Activated CD8-positive, alpha-beta T cell treated with anti-CD3 and anti-CD28 coated beads for 36 hours (primary cell): ENCODE measurements around the gene ZZZ3. TPM values are rescaled to one million over a fixed set of nuclear protein-coding genes. Genes with fewer than 3 reads are reported as not detected.
"Not testable (repeated sequence)": the region's sequence is repeated elsewhere in the genome, so short reads cannot be mapped to it uniquely, and the experiment has no call there.

Experiments
- ATAC-seq: fragments of 200-7000 bp; cut with Tn5 transposase; one replicate; pipeline ENCODE4 v1.10.0; 2021; ENCODE audit warnings: mild to moderate bottlenecking, moderate library complexity
- CTCF ChIA-PET: fragments of 350-600 bp; sonication (Branson Sonifier 250); formaldehyde crosslinking; loops from one replicate; lab custom pipeline; 2021; ENCODE audit warnings: antibody characterized with exemption; lab: Charles Lee
- POLR2A ChIA-PET: fragments of 350-600 bp; sonication (Branson Sonifier 250); formaldehyde crosslinking; loops from one replicate; lab custom pipeline; 2021; ENCODE audit warnings: antibody characterized with exemption; lab: Charles Lee
- DNase-seq: peaks from one replicate; pipeline ENCODE4 v3.0.0-alpha.2; 2020
- H3K27ac Mint-ChIP-seq: one replicate; pipeline ENCODE4 v1.8.0; 2021; ENCODE audit warnings: mild to moderate bottlenecking, mixed read lengths
- H3K27me3 Mint-ChIP-seq: one replicate; pipeline ENCODE4 v1.8.0; 2021; ENCODE audit warnings: mixed read lengths
- H3K36me3 Mint-ChIP-seq: one replicate; pipeline ENCODE4 v1.8.0; 2021; ENCODE audit warnings: low read depth, mixed read lengths
- H3K4me1 Mint-ChIP-seq: one replicate; pipeline ENCODE4 v1.8.0; 2021; ENCODE audit warnings: low read depth, mixed read lengths
- H3K4me3 Mint-ChIP-seq: one replicate; pipeline ENCODE4 v1.8.0; 2021; ENCODE audit warnings: mild to moderate bottlenecking, moderate library complexity, mixed read lengths
- H3K9me3 Mint-ChIP-seq: one replicate; pipeline ENCODE4 v1.8.0; 2021; ENCODE audit warnings: mixed read lengths
- intact Hi-C: fragments of 100-400 bp; cut with micrococcal nuclease; formaldehyde crosslinking; loops from one replicate; pipeline ENCODE4 v1.10.0; 2022
- total RNA-seq, 2 experiments: library from RNA; stranded (reverse); gene quantifications; one replicate each; pipeline ENCODE4 v1.2.3, GENCODE V29; 2021
- TF ChIP-seq, protein P1 (sequence below): fragments of 200-600 bp; IDR thresholded peaks from one replicate; pipeline ENCODE4 v1.8.0; 2022; ENCODE audit warnings: antibody characterized with exemption, mild to moderate bottlenecking

Gene ZZZ3
- total RNA-seq, 2 experiments from 2014 or later = 37.7 to 39.5 TPM

DNA sequence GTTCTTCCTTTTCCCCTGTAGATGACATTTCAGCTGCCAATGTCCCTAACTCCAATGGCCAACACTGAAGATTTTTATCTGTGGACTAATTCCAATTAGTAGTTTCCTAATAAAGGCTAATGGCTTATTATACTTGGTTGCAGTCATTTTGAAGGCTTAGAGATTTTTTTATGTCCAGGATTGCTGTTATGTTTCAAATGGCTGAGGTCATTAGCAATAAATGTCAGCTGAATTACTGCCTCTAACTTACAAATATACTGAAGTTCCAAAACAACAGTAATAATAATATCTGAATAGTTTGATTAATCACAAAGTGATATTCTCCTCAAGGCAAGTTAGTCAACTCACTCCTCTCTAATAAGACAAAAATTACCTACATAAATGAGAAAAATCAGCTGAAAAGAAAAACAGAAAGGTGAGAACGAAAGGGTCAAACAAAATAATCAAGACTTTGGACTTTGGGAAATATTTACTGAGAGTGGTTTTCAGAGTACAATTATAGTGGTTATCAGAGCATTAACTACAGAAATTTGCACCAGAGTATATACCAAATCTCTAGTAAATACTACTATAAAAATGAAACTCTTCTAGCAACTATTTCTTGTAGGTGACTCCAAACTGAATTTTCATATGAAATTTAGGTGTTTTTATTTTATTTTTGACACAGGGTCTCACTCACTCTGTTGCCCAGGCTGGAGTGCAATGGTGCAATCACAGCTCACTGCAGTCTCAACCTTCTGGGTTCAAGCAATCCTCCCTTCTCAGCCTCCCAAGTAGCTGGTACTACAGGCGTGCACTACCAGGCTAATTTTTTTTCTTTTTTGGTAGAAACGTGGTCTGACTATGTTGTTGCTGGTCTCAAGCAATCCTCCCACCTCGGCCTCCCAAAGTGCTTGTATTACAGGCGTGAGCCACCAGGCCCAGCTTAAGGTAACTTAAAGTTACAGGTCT lies 3.5 kb downstream of the ZZZ3 start:
- ATAC-seq = no peak
- ChIA-PET CTCF (interaction anchor here (0.8 to 1.1 kb wide), 3 partner anchors 9 to 300 kb away, joined by 3 read pairs; partner anchors contain the start of gene FUBP1), POLR2A (interaction anchor here (1.4 kb wide), 1 partner anchor 10 kb away, joined by 4 read pairs; no protein-coding TSS in a partner anchor)
- TF ChIP-seq, protein P1, sequence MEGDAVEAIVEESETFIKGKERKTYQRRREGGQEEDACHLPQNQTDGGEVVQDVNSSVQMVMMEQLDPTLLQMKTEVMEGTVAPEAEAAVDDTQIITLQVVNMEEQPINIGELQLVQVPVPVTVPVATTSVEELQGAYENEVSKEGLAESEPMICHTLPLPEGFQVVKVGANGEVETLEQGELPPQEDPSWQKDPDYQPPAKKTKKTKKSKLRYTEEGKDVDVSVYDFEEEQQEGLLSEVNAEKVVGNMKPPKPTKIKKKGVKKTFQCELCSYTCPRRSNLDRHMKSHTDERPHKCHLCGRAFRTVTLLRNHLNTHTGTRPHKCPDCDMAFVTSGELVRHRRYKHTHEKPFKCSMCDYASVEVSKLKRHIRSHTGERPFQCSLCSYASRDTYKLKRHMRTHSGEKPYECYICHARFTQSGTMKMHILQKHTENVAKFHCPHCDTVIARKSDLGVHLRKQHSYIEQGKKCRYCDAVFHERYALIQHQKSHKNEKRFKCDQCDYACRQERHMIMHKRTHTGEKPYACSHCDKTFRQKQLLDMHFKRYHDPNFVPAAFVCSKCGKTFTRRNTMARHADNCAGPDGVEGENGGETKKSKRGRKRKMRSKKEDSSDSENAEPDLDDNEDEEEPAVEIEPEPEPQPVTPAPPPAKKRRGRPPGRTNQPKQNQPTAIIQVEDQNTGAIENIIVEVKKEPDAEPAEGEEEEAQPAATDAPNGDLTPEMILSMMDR = no peak
- H3K36me3 Mint-ChIP-seq = peaks cover 22% of the 10 kb centered on the region
- no peaks in the 10 kb centered on the region for H3K9me3 Mint-ChIP-seq
- H3K4me1 Mint-ChIP-seq = peaks cover 52% of the 10 kb centered on the region
- peak overlapping the region; percentile 49 for H3K27ac Mint-ChIP-seq
- no peaks in the 10 kb centered on the region for H3K27me3 Mint-ChIP-seq
- DNase-seq = no peak
- intact Hi-C loops = no loop called here
- no peak overlapping the region for H3K4me3 Mint-ChIP-seq

DNA sequence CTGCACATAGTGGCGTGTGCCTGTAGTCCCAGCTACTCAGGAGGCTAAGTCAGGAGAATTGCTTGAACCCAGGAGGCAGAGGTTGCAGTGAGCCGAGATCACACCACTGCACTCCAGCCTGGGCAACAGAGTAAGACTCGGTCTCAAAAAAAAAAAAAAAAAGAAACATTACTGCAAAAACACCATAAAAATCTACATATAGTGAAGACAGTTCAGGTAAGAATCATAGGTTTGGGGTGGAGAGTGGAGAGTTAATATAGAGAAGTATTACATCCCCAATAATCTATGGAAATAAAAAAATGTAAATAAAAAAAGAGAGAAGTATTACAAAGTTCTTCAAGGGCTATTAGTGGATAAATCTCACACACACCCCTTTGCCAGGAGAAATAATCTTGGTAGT lies 7.7 kb downstream of the ZZZ3 start:
- POLR2A ChIA-PET, intact Hi-C loops, DNase-seq, H3K9me3 Mint-ChIP-seq, H3K4me3 Mint-ChIP-seq, H3K27ac Mint-ChIP-seq, ATAC-seq, CTCF ChIA-PET, H3K27me3 Mint-ChIP-seq: not testable (repeated sequence)
- Mint-ChIP-seq H3K36me3 (peaks cover 10% of the 10 kb centered on the region), H3K4me1 (peaks cover 71% of the 10 kb centered on the region)

DNA sequence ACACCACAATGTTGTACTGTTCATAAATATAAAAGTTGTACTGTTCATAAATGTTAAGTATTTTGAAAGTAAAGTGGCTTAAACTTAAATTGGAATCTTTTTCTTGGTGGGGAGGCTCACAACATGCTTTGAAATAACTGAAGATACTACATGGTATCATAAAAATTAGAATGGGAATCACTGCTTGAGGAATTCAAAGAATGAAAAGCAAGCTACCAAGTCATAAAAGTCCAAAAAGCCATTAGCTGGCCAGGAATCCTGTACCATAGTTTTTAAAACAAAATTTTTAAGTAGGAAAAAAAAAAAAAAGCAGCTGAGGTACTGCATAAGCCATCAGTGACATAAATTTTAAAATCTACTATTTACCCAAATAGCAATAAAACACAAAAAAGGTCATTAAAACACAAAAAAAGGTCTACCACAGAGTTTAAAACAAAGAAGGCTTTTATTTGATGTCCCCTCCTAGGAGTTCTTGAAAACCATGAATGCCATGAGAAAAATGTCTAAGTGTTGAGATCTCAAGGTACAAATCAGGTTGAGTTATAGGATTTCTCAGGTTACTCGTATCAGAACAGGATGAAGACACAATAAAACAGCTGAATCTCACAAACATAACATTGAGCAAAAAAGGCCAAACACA lies 8.6 kb downstream of the ZZZ3 start:
- H3K9me3 Mint-ChIP-seq = no peaks in the 10 kb centered on the region
- no peaks in the 10 kb centered on the region for H3K27me3 Mint-ChIP-seq
- TF ChIP-seq, protein P1 = no peak
- no peak for DNase-seq
- H3K36me3 Mint-ChIP-seq = peaks cover 9% of the 10 kb centered on the region
- CTCF ChIA-PET = interaction anchor here (1.4 to 1.5 kb wide), 2 partner anchors 9 to 14 kb away, joined by 4 read pairs; no protein-coding TSS in a partner anchor
- no peak overlapping the region for H3K4me3 Mint-ChIP-seq
- peaks cover 75% of the 10 kb centered on the region for H3K4me1 Mint-ChIP-seq
- no peak for ATAC-seq
- POLR2A ChIA-PET = interaction anchor here (0.6 kb wide), 1 partner anchor 151 kb away, joined by 3 read pairs; no protein-coding TSS in a partner anchor
- H3K27ac Mint-ChIP-seq = no peak overlapping the region
- intact Hi-C loops = no loop called here

DNA sequence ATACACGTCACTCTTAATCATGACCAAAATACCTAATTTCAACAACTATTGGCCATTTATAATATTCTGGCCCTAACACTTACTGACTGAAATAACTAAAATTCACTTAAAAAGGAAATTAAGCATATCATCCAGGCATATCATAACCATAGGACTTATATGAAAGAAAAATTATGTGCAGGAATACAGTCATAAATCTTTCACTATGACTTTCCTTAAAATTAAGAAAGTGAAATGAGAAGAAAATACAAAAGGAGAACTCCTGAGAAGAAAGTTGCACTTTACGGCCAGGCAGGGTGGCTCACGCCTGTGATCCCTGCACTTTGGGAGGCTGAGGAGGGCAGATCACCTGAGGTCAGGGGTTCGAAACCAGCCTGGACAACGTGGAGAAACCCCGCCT lies 9.4 kb downstream of the ZZZ3 start:
- ATAC-seq (no peak), DNase-seq (no peak)
- Mint-ChIP-seq H3K4me1 (peaks cover 74% of the 10 kb centered on the region), H3K36me3 (peaks cover 5% of the 10 kb centered on the region), H3K27ac (no peak overlapping the region), H3K27me3 (no peaks in the 10 kb centered on the region), H3K9me3 (no peaks in the 10 kb centered on the region), H3K4me3 (no peak overlapping the region)
- POLR2A ChIA-PET = interaction anchor here (0.6 to 1.3 kb wide), 2 partner anchors 9 to 152 kb away, joined by 3 to 5 read pairs; partner anchors contain the start of gene ZZZ3
- intact Hi-C loops = no loop called here
- CTCF ChIA-PET = interaction anchor here (1.4 to 1.5 kb wide), 2 partner anchors 10 to 13 kb away, joined by 4 read pairs; no protein-coding TSS in a partner anchor
- TF ChIP-seq, protein P1 = no peak

DNA sequence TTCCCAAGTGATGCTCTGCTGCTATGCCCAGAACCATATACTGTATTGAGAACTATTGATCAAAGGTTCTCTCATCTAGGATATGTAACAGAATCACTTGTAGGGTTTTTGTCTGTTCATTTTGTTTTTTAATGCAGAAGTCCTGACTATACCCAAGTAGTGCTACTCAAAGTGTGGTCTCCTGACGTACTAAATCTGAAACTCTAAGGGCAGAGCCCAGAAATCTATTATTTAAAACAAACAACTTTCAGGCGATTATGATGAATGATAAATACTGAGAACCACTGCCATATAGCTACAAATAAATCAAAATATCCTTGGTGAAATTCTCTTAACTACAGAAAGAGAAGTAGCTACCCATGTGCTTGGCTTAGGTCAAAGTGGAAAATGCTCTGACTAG lies 10.1 kb downstream of the ZZZ3 start:
- peak; percentile 41 for ATAC-seq
- H3K9me3 Mint-ChIP-seq = no peaks in the 10 kb centered on the region
- peaks cover 5% of the 10 kb centered on the region for H3K36me3 Mint-ChIP-seq
- TF ChIP-seq, protein P1 = no peak
- DNase-seq = no peak
- POLR2A ChIA-PET = interaction anchor here (1.3 kb wide), 1 partner anchor 10 kb away, joined by 5 read pairs; the partner anchor contains the start of gene ZZZ3
- no peak overlapping the region for H3K4me3 Mint-ChIP-seq
- H3K27me3 Mint-ChIP-seq = no peaks in the 10 kb centered on the region
- intact Hi-C loops = no loop called here
- H3K4me1 Mint-ChIP-seq = peaks cover 73% of the 10 kb centered on the region
- CTCF ChIA-PET = interaction anchor here (1.4 kb wide), 1 partner anchor 13 kb away, joined by 4 read pairs; no protein-coding TSS in a partner anchor
- H3K27ac Mint-ChIP-seq = no peak overlapping the region
